Upper lobe of right lung (tissue), 1 donor: ENCODE results near the gene DMD. TPM values are rescaled to one million over a fixed set of nuclear protein-coding genes. Genes with fewer than 3 reads are reported as not detected.

Experiments used
- ATAC-seq: fragments of 200-7000 bp; cut with Tn5 transposase; one replicate; pipeline ENCODE4 v1.9.1; 2020; ENCODE audit warnings: mild to moderate bottlenecking, moderate library complexity
- DNase-seq: peaks from one replicate; pipeline ENCODE4 v3.0.0-alpha.2; 2020
- H3K27ac ChIP-seq: fragments of 200-600 bp; one replicate; pipeline ENCODE4 v1.8.0; 2022
- H3K27me3 ChIP-seq: fragments of 200-600 bp; one replicate; pipeline ENCODE4 v1.8.0; 2022; ENCODE audit warnings: mild to moderate bottlenecking
- H3K36me3 ChIP-seq: fragments of 200-600 bp; one replicate; pipeline ENCODE4 v1.8.0; 2022
- H3K4me1 ChIP-seq: fragments of 200-600 bp; one replicate; pipeline ENCODE4 v1.8.0; 2022
- H3K4me3 ChIP-seq: fragments of 200-600 bp; one replicate; pipeline ENCODE4 v1.8.0; 2022; ENCODE audit warnings: mild to moderate bottlenecking
- H3K9me3 ChIP-seq: fragments of 200-600 bp; one replicate; pipeline ENCODE4 v1.8.0; 2022
- CTCF ChIP-seq: fragments of 200-600 bp; IDR thresholded peaks from one replicate; pipeline ENCODE4 v1.8.0; 2022; ENCODE audit warnings: antibody characterized with exemption
- intact Hi-C: fragments of 100-400 bp; cut with DNase I; formaldehyde crosslinking; loops from one replicate; pipeline ENCODE4 v1.11.0; 2022
- total RNA-seq: library from RNA; stranded (reverse); fragmentation: NEBNext Ultra II Directional; extraction: Animal tissue kit (Norgen Biotek cat#: 25700); gene quantifications from one replicate; pipeline ENCODE4 v1.2.1, GENCODE V29; 2021
- donor health status: DM: no; HTN: yes; CAD: no; lungs with severe emphysema.

DMD gene
- total RNA-seq, 1 donor from 2014 or later, result 24.7 TPM

GRCh38 chrX:33032700-33033099 lies 178.6 kb downstream of the DMD start:
- Histone ChIP-seq H3K4me1 (no peaks in the 10 kb centered on the region), H3K36me3 (no peaks in the 10 kb centered on the region), H3K9me3 (no peaks in the 10 kb centered on the region), H3K27me3 (no peaks in the 10 kb centered on the region), H3K27ac (no peak overlapping the region), H3K4me3 (no peak overlapping the region)
- DNase-seq (no peak), ATAC-seq (no peak)
- no peak for TF ChIP-seq CTCF
- intact Hi-C loops, result no loop called here

GRCh38 chrX:33014949-33015348 lies 196.4 kb downstream of the DMD start:
- TF ChIP-seq CTCF, result no peak
- DNase-seq, result no peak
- intact Hi-C loops, result no loop called here
- no peaks in the 10 kb centered on the region for H3K9me3 ChIP-seq
- H3K4me1 ChIP-seq, result no peaks in the 10 kb centered on the region
- H3K27ac ChIP-seq, result no peak overlapping the region
- no peak overlapping the region for H3K4me3 ChIP-seq
- H3K36me3 ChIP-seq, result no peaks in the 10 kb centered on the region
- ATAC-seq, result no peak
- H3K27me3 ChIP-seq, result no peaks in the 10 kb centered on the region

GRCh38 chrX:33014086-33014485 lies 197.3 kb downstream of the DMD start:
- H3K4me3 ChIP-seq, result no peak overlapping the region
- intact Hi-C loops, result no loop called here

GRCh38 chrX:33001107-33001506 lies 210.2 kb downstream of the DMD start:
- TF ChIP-seq CTCF, result no peak
- Histone ChIP-seq H3K36me3 (no peaks in the 10 kb centered on the region), H3K27ac (no peak overlapping the region), H3K4me1 (no peaks in the 10 kb centered on the region), H3K9me3 (no peaks in the 10 kb centered on the region), H3K4me3 (no peak overlapping the region), H3K27me3 (no peaks in the 10 kb centered on the region)
- intact Hi-C loops, result no loop called here
- no peak for DNase-seq
- ATAC-seq, result no peak

More at GRCh38 chrX:33014086-33014485, 197.3 kb downstream of the DMD start:
- no peaks in the 10 kb centered on the region for H3K27me3 ChIP-seq
- DNase-seq (no peak), ATAC-seq (no peak)
- no peaks in the 10 kb centered on the region for H3K9me3 ChIP-seq
- H3K27ac ChIP-seq, result no peak overlapping the region
- no peaks in the 10 kb centered on the region for H3K36me3 ChIP-seq
- TF ChIP-seq CTCF, result no peak
- H3K4me1 ChIP-seq, result no peaks in the 10 kb centered on the region

DNA sequence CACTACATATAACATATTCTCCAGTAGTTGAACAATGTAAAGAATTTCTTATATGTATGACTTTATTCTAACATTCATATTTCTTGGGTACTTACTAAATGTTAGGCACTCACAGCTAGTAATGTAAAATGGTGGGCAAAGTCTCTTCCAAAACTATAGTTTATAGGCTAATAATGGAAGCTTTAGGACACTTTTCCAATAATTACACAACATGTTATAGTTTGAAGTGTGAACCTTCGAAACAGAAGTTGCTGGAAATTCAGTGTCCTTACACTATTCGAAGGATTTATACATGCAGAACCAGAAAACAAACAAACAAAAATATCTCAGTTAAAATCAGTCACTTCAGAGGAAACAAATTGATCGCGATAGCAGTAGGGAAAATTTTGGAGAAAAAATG lies 212.6 kb downstream of the DMD start:
- no peak overlapping the region for H3K4me3 ChIP-seq
- ATAC-seq (no peak), DNase-seq (no peak)
- H3K36me3 ChIP-seq, result no peaks in the 10 kb centered on the region
- no peak overlapping the region for H3K27ac ChIP-seq
- no peaks in the 10 kb centered on the region for H3K27me3 ChIP-seq
- no peak for TF ChIP-seq CTCF
- no peaks in the 10 kb centered on the region for H3K9me3 ChIP-seq
- H3K4me1 ChIP-seq, result no peaks in the 10 kb centered on the region
- intact Hi-C loops, result no loop called here

GRCh38 chrX:32995427-32995826 lies 215.9 kb downstream of the DMD start:
- no peaks in the 10 kb centered on the region for H3K27me3 ChIP-seq
- no peaks in the 10 kb centered on the region for H3K36me3 ChIP-seq
- H3K9me3 ChIP-seq, result no peaks in the 10 kb centered on the region
- no peak overlapping the region for H3K4me3 ChIP-seq
- TF ChIP-seq CTCF, result no peak
- intact Hi-C loops, result no loop called here
- no peak for ATAC-seq
- no peak overlapping the region for H3K27ac ChIP-seq
- DNase-seq, result no peak
- no peaks in the 10 kb centered on the region for H3K4me1 ChIP-seq
